OCI-LY1 (cell line): ENCODE measurements around the gene ENDOU.
"Not testable (repeated sequence)": the region's sequence is repeated elsewhere in the genome, so short reads cannot be mapped to it uniquely, and the experiment has no call there.

Source experiments
- H2AFZ ChIP-seq: fragments of 200-600 bp; sonication (generic), shearing (Covaris generic); 2 replicates; pipeline ENCODE4 v1.6.0; 2014; ENCODE audit warnings: antibody characterized with exemption, mild to moderate bottlenecking, low read length
- H3F3A ChIP-seq: fragments of 200-600 bp; sonication (generic), shearing (Covaris generic); 2 replicates; pipeline ENCODE4 v1.6.0; 2014; ENCODE audit warnings: mild to moderate bottlenecking, antibody characterized with exemption, low read length, moderate library complexity; ENCODE audit not compliant: insufficient read depth
- H3K27ac ChIP-seq: fragments of 200-600 bp; sonication (generic); 2 replicates; pipeline ENCODE4 v1.5.1; 2014; ENCODE audit warnings: low read length, mixed run types, mild to moderate bottlenecking, low read depth; ENCODE audit not compliant: poor library complexity, severe bottlenecking
- H3K27me3 ChIP-seq: fragments of 200-600 bp; sonication (generic); 2 replicates; pipeline ENCODE4 v1.6.0; 2014; ENCODE audit warnings: antibody characterized with exemption, mild to moderate bottlenecking, low read length, moderate library complexity; ENCODE audit not compliant: insufficient read depth
- H3K36me3 ChIP-seq: fragments of 200-600 bp; sonication (generic); 2 replicates; pipeline ENCODE4 v1.6.1; 2014; ENCODE audit warnings: mild to moderate bottlenecking, antibody characterized with exemption, low read length, moderate library complexity, mixed read lengths; ENCODE audit not compliant: insufficient read depth
- H3K4me1 ChIP-seq: fragments of 200-600 bp; sonication (generic); 2 replicates; pipeline ENCODE4 v1.5.1; 2014; ENCODE audit warnings: mild to moderate bottlenecking, low read length, moderate library complexity; ENCODE audit not compliant: insufficient read depth, severe bottlenecking
- H3K4me2 ChIP-seq: fragments of 200-600 bp; sonication (generic), shearing (Covaris generic); 2 replicates; pipeline ENCODE4 v1.6.1; 2014; ENCODE audit warnings: low read length
- H3K4me3 ChIP-seq: fragments of 200-600 bp; sonication (generic); 2 replicates; pipeline ENCODE4 v1.5.1; 2014; ENCODE audit warnings: low read length, low read depth, mild to moderate bottlenecking, mixed read lengths; ENCODE audit not compliant: poor library complexity, severe bottlenecking
- H3K79me2 ChIP-seq: fragments of 200-600 bp; shearing (Covaris generic); 2 replicates; pipeline ENCODE4 v1.6.1; 2016; ENCODE audit warnings: mixed run types, low read length, mixed read lengths; ENCODE audit not compliant: insufficient read depth
- H3K9ac ChIP-seq: fragments of 200-600 bp; sonication (generic), shearing (Covaris generic); 2 replicates; pipeline ENCODE4 v1.6.1; 2014; ENCODE audit warnings: mild to moderate bottlenecking, low read length, mixed read lengths
- H3K9me2 ChIP-seq: fragments of 200-600 bp; sonication (generic), shearing (Covaris generic); 2 replicates; pipeline ENCODE4 v1.6.1; 2014; ENCODE audit warnings: low read depth, mild to moderate bottlenecking, low read length, mixed read lengths
- H3K9me3 ChIP-seq: fragments of 200-600 bp; shearing (Covaris generic); 2 replicates; pipeline ENCODE4 v1.6.1; 2014; ENCODE audit warnings: low read length, mixed read lengths
- H4K20me1 ChIP-seq: fragments of 200-600 bp; sonication (generic), shearing (Covaris generic); 2 replicates; pipeline ENCODE4 v1.6.0; 2016; ENCODE audit warnings: mild to moderate bottlenecking, low read length; ENCODE audit not compliant: insufficient read depth
- CTCF ChIP-seq: fragments of 200-600 bp; sonication (generic), shearing (Covaris generic); IDR thresholded peaks from 2 replicates; pipeline ENCODE4 v1.5.1; 2017; ENCODE audit warnings: mild to moderate bottlenecking, antibody characterized with exemption, low read length, moderate library complexity, mixed read lengths
- EZH2 ChIP-seq: fragments of 200-600 bp; sonication (generic), shearing (Covaris generic); IDR thresholded peaks from 2 replicates; pipeline ENCODE4 v1.8.0; 2017; ENCODE audit warnings: borderline replicate concordance, mixed run types, mild to moderate bottlenecking, antibody characterized with exemption, low read length, moderate library complexity, mixed read lengths

Gene ENDOU

GRCh38 chr12:47679785-47680184 lies 45.5 kb downstream of the ENDOU start:
- peaks cover 60% of the 10 kb centered on the region for H3K36me3 ChIP-seq
- H3K27ac ChIP-seq: no peak overlapping the region
- H3K27me3 ChIP-seq: no peaks in the 10 kb centered on the region
- no peaks in the 10 kb centered on the region for H3K9me2 ChIP-seq
- TF ChIP-seq EZH2 (no peak), CTCF (no peak)
- no peaks in the 10 kb centered on the region for H4K20me1 ChIP-seq
- H3K9ac ChIP-seq: no peak overlapping the region
- H3K79me2 ChIP-seq: no peaks in the 10 kb centered on the region
- H2AFZ ChIP-seq: no peak overlapping the region
- no peaks in the 10 kb centered on the region for H3F3A ChIP-seq
- H3K4me3 ChIP-seq: no peak overlapping the region
- H3K9me3 ChIP-seq: no peaks in the 10 kb centered on the region
- no peak overlapping the region for H3K4me2 ChIP-seq
- H3K4me1 ChIP-seq: no peaks in the 10 kb centered on the region

- Histone ChIP-seq H3K27ac (no peak overlapping the region), H3K9ac (no peak overlapping the region), H3K4me1 (no peaks in the 10 kb centered on the region), H4K20me1 (no peaks in the 10 kb centered on the region), H3K4me3 (no peak overlapping the region), H3K4me2 (no peak overlapping the region), H3K36me3 (peaks cover 66% of the 10 kb centered on the region), H3K9me3 (no peaks in the 10 kb centered on the region), H3K9me2 (no peaks in the 10 kb centered on the region), H2AFZ (no peak overlapping the region), H3F3A (no peaks in the 10 kb centered on the region), H3K79me2 (no peaks in the 10 kb centered on the region), H3K27me3 (no peaks in the 10 kb centered on the region)
- TF ChIP-seq CTCF (no peak), EZH2 (no peak)
Measured at GRCh38 chr12:47672068-47672467, 53.2 kb downstream of the ENDOU start.

- not testable (repeated sequence) for H3K9ac ChIP-seq, H3F3A ChIP-seq, H4K20me1 ChIP-seq, H3K4me3 ChIP-seq, H3K9me2 ChIP-seq, H3K27me3 ChIP-seq, H3K79me2 ChIP-seq, H3K27ac ChIP-seq, H3K4me2 ChIP-seq, H2AFZ ChIP-seq, H3K9me3 ChIP-seq, H3K4me1 ChIP-seq
- H3K36me3 ChIP-seq: peaks cover 76% of the 10 kb centered on the region
Measured at GRCh38 chr12:47667935-47668334, 57.4 kb downstream of the ENDOU start.
